GM18505 (cell line): Measurements from ENCODE around the gene HOXD4.

Source experiments
- ATAC-seq: cut with Tn5 transposase; IDR thresholded peaks from one replicate; pipeline ENCODE4 v1.9.1; 2021; ENCODE audit not compliant: unreplicated experiment
- POLR2A ChIP-seq: IDR thresholded peaks from 4 replicates; pipeline ENCODE4 v1.6.1; 2011; ENCODE audit warnings: borderline replicate concordance; ENCODE audit not compliant: insufficient read depth, insufficient read length; ENCODE audit errors: extremely low read depth

The HOXD4 gene

GRCh38 chr2:176158186-176158591, 6.8 kb downstream of the HOXD4 start:
- ATAC-seq, result no peak
- no peak for TF ChIP-seq POLR2A

GRCh38 chr2:176158855-176159662, 7.7 kb downstream of the HOXD4 start:
- no peak for TF ChIP-seq POLR2A
- ATAC-seq, result no peak

- no peak for ATAC-seq
- no peak for TF ChIP-seq POLR2A
These were observed 8.4 kb downstream of the HOXD4 start for GRCh38 chr2:176159663-176160250.

GRCh38 chr2:176160251-176160985, 9.1 kb downstream of the HOXD4 start:
- no peak for ATAC-seq
- TF ChIP-seq POLR2A, result no peak

GRCh38 chr2:176160986-176161824, 9.9 kb downstream of the HOXD4 start:
- ATAC-seq, result no peak
- no peak for TF ChIP-seq POLR2A

- no peak for ATAC-seq
These were observed 10.7 kb downstream of the HOXD4 start for GRCh38 chr2:176161825-176162626.

GRCh38 chr2:176162911-176163671, 11.7 kb downstream of the HOXD4 start:
- ATAC-seq, result no peak
- no peak for TF ChIP-seq POLR2A

More at GRCh38 chr2:176161825-176162626, 10.7 kb downstream of the HOXD4 start:
- no peak for TF ChIP-seq POLR2A

- no peak for TF ChIP-seq POLR2A
- no peak for ATAC-seq
These were observed 12.3 kb downstream of the HOXD4 start for GRCh38 chr2:176163672-176164056.

GRCh38 chr2:176164201-176164600, 12.9 kb downstream of the HOXD4 start:
- no peak for ATAC-seq
- TF ChIP-seq POLR2A, result no peak

- no peak for TF ChIP-seq POLR2A
- ATAC-seq, result no peak
These were observed 13.4 kb downstream of the HOXD4 start for GRCh38 chr2:176164611-176165369.
